Stimulated activated CD4-positive, alpha-beta T cell treated with anti-CD3 and anti-CD28 coated beads, Interleukin-1b, Interleukin-23, amount 100 ng/mL, for 48 hours (primary cell): Measurements from ENCODE around the gene RGL3.
"Not testable (repeated sequence)": the region's sequence is repeated elsewhere in the genome, so short reads cannot be mapped to it uniquely, and the experiment has no call there.

ENCODE experiments used
- DNase-seq: peaks from one replicate; pipeline ENCODE4 v3.0.0-alpha.2; 2020

RGL3 gene

GRCh38 chr19:11359421-11359820 lies 59.7 kb downstream of the RGL3 start:
- no peak for DNase-seq

- DNase-seq, result no peak
Observed at GRCh38 chr19:11356676-11357550, 62.2 kb downstream of the RGL3 start.

GRCh38 chr19:11356074-11356397 lies 63.1 kb downstream of the RGL3 start:
- DNase-seq, result no peak

GRCh38 chr19:11355160-11356073 lies 63.7 kb downstream of the RGL3 start, which contains the start of gene PLPPR2:
Gene PLPPR2, plus strand, starts transcription at chr19:11355432. Its CDS starts 2,242 bp downstream, at chr19:11357674.
- peak; percentile 90 for DNase-seq

- not testable (repeated sequence) for DNase-seq
Observed at GRCh38 chr19:11354102-11354501, 65.0 kb downstream of the RGL3 start.

- no peak for DNase-seq
Observed at GRCh38 chr19:11349171-11349570, 69.9 kb downstream of the RGL3 start.

- no peak for DNase-seq
Observed at GRCh38 chr19:11347546-11348039, 71.5 kb downstream of the RGL3 start.

GRCh38 chr19:11346104-11346940 lies 72.8 kb downstream of the RGL3 start, which contains the start of the genes CCDC159 and TMEM205:
Gene CCDC159, plus strand, starts transcription at chr19:11346519. Its CDS starts 88 bp downstream, at chr19:11346607.
Gene TMEM205, minus strand, starts transcription at chr19:11346268. Its CDS starts 649 bp downstream, at chr19:11345619.
- peak; percentile 99 for DNase-seq

- DNase-seq, result no peak
Observed at GRCh38 chr19:11345122-11345803, 73.9 kb downstream of the RGL3 start.
